HepG2 (cell line): ENCODE measurements around the gene BRAF. TPM values are rescaled to one million over a fixed set of nuclear protein-coding genes. Genes with fewer than 3 reads are reported as not detected.

Experiments
- ATAC-seq: fragments of 200-7000 bp; cut with Tn5 transposase; 3 replicates; pipeline ENCODE4 v1.9.1; 2020; ENCODE audit warnings: mild to moderate bottlenecking, moderate library complexity
- BruUV-seq: library from RNA; stranded (reverse); fragments of 400-500 nt; replicated peaks from 2 replicates; lab custom pipeline; 2021; lab: Mats Ljungman, UMichigan
- CTCF ChIA-PET: fragments of 300-600 bp; formaldehyde crosslinking; extraction: SDS; loops from one replicate; lab custom pipeline; 2021; ENCODE audit warnings: low total read pairs, inconsistent platforms, low intra/inter-chr PET ratio; lab: Yijun Ruan, JAX
- POLR2A ChIA-PET: fragments of 350-600 bp; sonication (Branson Sonifier 250); formaldehyde crosslinking; loops from one replicate; lab custom pipeline; 2020; ENCODE audit warnings: antibody characterized with exemption, inconsistent platforms; lab: Yijun Ruan, JAX
- DNase-seq: peaks from one replicate; pipeline ENCODE4 v3.0.0-alpha.2; 2015; ENCODE audit warnings: low spot score
- FAIRE-seq: peaks from 3 replicates; lab custom pipeline; 2011; peaks lifted over from hg19 to GRCh38; lab: Jason Lieb, UNC
- H2AFZ ChIP-seq: one replicate; pipeline ENCODE4 v1.6.1; 2011; ENCODE audit warnings: low read length, inconsistent platforms
- H3K27ac ChIP-seq: fragments of 300-600 bp; 3 replicates; pipeline ENCODE4 v1.8.0; 2011; ENCODE audit warnings: mixed run types, mild to moderate bottlenecking, mixed read lengths, low read length, inconsistent platforms; ENCODE audit not compliant: insufficient read depth; ENCODE audit errors: extremely low read length
- H3K27me3 ChIP-seq, 2 experiments: fragments of 200-600 bp in 1 of 2; 2 replicates in 1 of 2; 3 replicates in 1 of 2; pipeline versions ENCODE4 v1.6.0 to v1.8.0; 2011; ENCODE audit warnings: low read length in 2 of 2, mild to moderate bottlenecking in 2 of 2, moderate library complexity in 2 of 2, inconsistent platforms in 1 of 2; ENCODE audit not compliant: insufficient read depth in 2 of 2, control insufficient read depth in 1 of 2
- H3K36me3 ChIP-seq, 2 experiments: fragments of 200-600 bp in 1 of 2; replicated peaks in 1 of 2; 2 replicates in 1 of 2; 3 replicates in 1 of 2; pipeline versions ENCODE4 v1.5.1 to v1.8.0; 2011; ENCODE audit warnings: low read length in 2 of 2, inconsistent platforms in 1 of 2; ENCODE audit not compliant: insufficient read depth in 2 of 2, control insufficient read depth in 1 of 2
- H3K4me1 ChIP-seq: 2 replicates; pipeline ENCODE4 v1.5.1; 2012; ENCODE audit warnings: low read length, inconsistent platforms; ENCODE audit not compliant: insufficient read depth
- H3K4me2 ChIP-seq: 2 replicates; pipeline ENCODE4 v1.6.0; 2011; ENCODE audit warnings: low read depth, low read length, inconsistent platforms
- H3K4me3 ChIP-seq, 3 experiments: fragments of 200-600 bp in 1 of 3; sonication (generic), shearing (Covaris generic) in 1 of 3; replicated peaks in 1 of 3; 2 replicates each; pipeline ENCODE4 v1.5.1; 2011 to 2016; ENCODE audit warnings: low read length in 3 of 3, inconsistent platforms in 2 of 3, low read depth in 2 of 3, mild to moderate bottlenecking in 2 of 3, control low read depth in 1 of 3, mixed read lengths in 1 of 3; ENCODE audit not compliant: insufficient read depth in 1 of 3
- H3K79me2 ChIP-seq: one replicate; pipeline ENCODE4 v1.6.1; 2011; ENCODE audit warnings: low read length, inconsistent platforms; ENCODE audit not compliant: insufficient read depth
- H3K9ac ChIP-seq: 2 replicates; pipeline ENCODE4 v1.6.0; 2011; ENCODE audit warnings: mild to moderate bottlenecking, low read depth, low read length, inconsistent platforms; ENCODE audit not compliant: insufficient read depth
- H3K9me3 ChIP-seq: 2 replicates; pipeline ENCODE4 v1.5.1; 2012; ENCODE audit warnings: mild to moderate bottlenecking, low read length
- H4K20me1 ChIP-seq: 2 replicates; pipeline ENCODE4 v1.6.0; 2011; ENCODE audit warnings: inconsistent platforms, mild to moderate bottlenecking, low read length, moderate library complexity; ENCODE audit not compliant: insufficient read depth
- ARID5B ChIP-seq: IDR thresholded peaks from 2 replicates; pipeline ENCODE4 v1.4.0; 2020; ENCODE audit warnings: mild to moderate bottlenecking, missing genetic modification reagents
- ESRRA ChIP-seq: sonication (generic); formaldehyde crosslinking; IDR thresholded peaks from 2 replicates; pipeline ENCODE4 v1.5.1; 2020; ENCODE audit warnings: mild to moderate bottlenecking, low read depth, missing genetic modification reagents
- JDP2 ChIP-seq: sonication (generic); formaldehyde crosslinking; IDR thresholded peaks from 2 replicates; pipeline ENCODE4 v1.8.1; 2022; ENCODE audit warnings: missing genetic modification reagents, borderline replicate concordance
- NCOR1 ChIP-seq: fragments of 200-600 bp; sonication (generic); IDR thresholded peaks from 2 replicates; pipeline ENCODE4 v1.7.0; 2017; ENCODE audit warnings: antibody characterized with exemption, low read length, borderline replicate concordance
- RBFOX2 ChIP-seq: fragments of 200-400 bp; formaldehyde crosslinking; IDR thresholded peaks from 2 replicates; pipeline ENCODE4 v1.6.1; 2017; ENCODE audit warnings: low read depth, mild to moderate bottlenecking, low read length
- ZMYM4 ChIP-seq: sonication (generic); formaldehyde crosslinking; IDR thresholded peaks from 2 replicates; pipeline ENCODE4 v1.8.1; 2023; ENCODE audit warnings: mild to moderate bottlenecking, missing genetic modification reagents
- WGBS: methylation state at CpG from one replicate; pipeline ENCODE4 v1.1.6; 2017; ENCODE audit warnings: low lambda C conversion rate; 5-methylcytosine and 5-hydroxymethylcytosine counted together
- in situ Hi-C: cut with HindIII; loops from 2 replicates; pipeline ENCODE4 v1.10.0; 2017; ENCODE audit warnings: low pct_unique_long_range_greater_than_20kb; ENCODE audit not compliant: extremely low pct_ligation_motif_present
- intact Hi-C: fragments of 100-400 bp; cut with micrococcal nuclease; formaldehyde crosslinking; loops from one replicate; pipeline ENCODE4 v1.10.0; 2022; ENCODE audit not compliant: unreplicated experiment
- polyA plus RNA-seq, 8 experiments: library from polyadenylated mRNA; depleted of rRNA in 3 of 8; stranded (reverse) in 7 of 8; unstranded in 1 of 8; fragments of >200 nt; fragmentation: Illumina TruSeq in 4 of 8; extraction: Trizol in 4 of 8; gene quantifications; 2 replicates each; pipeline versions ENCODE4 v1.2.1 to v1.2.3, GENCODE V29; 2011 to 2016; ENCODE audit warnings: low read depth in 4 of 8, missing spikeins in 1 of 8, mixed read lengths in 1 of 8; ENCODE audit not compliant: insufficient read depth in 1 of 8
- total RNA-seq, 5 experiments: library from RNA; depleted of rRNA; stranded (reverse); fragments of >200 nt; fragmentation: Illumina TruSeq; extraction: Trizol; gene quantifications; 2 replicates each; pipeline ENCODE4 v1.2.3, GENCODE V29; 2016; ENCODE audit warnings: low read depth in 1 of 5
- TF ChIP-seq, protein P1 (sequence below): sonication (generic); formaldehyde crosslinking; IDR thresholded peaks from 2 replicates; pipeline ENCODE4 v1.5.0; 2020; ENCODE audit warnings: mild to moderate bottlenecking, missing genetic modification reagents

BRAF gene
- total and polyA plus RNA-seq, 2 of the 13 experiments (the other 11 are each of a cell fraction or from before 2014, with no cell fraction given), result 12.5 to 13.4 TPM

- Histone ChIP-seq H3K9me3 (no peaks in the 10 kb centered on the region), H3K27me3 (no peaks in the 10 kb centered on the region; a peak in 1 of 5 replicates), H3K4me1 (peaks cover 28% of the 10 kb centered on the region), H3K36me3 (peaks cover 1 to 10% of the 10 kb centered on the region in 2 experiments; a peak in 2 of 5 replicates), H2AFZ (no peak overlapping the region), H3K4me3 (no peak overlapping the region; a peak in 1 of 6 replicates), H4K20me1 (0 out of 2 replicates have a peak, but pooled peaks cover 10% of the 10 kb centered on the region), H3K4me2 (peak overlapping the region; percentile 93), H3K9ac (no peak overlapping the region), H3K79me2 (peaks cover 41% of the 10 kb centered on the region), H3K27ac (no peak overlapping the region)
- no peak for DNase-seq
- FAIRE-seq, result no peak
- intact Hi-C loops, result no loop called here
- POLR2A ChIA-PET, result no interaction called here
- TF ChIP-seq ZMYM4 (CRISPR knock-in tag) (no peak), ESRRA (CRISPR knock-in tag) (no peak), ARID5B (no peak), JDP2 (CRISPR knock-in tag) (no peak), RBFOX2 (no peak), NCOR1 (no peak)
- TF ChIP-seq, protein P1, sequence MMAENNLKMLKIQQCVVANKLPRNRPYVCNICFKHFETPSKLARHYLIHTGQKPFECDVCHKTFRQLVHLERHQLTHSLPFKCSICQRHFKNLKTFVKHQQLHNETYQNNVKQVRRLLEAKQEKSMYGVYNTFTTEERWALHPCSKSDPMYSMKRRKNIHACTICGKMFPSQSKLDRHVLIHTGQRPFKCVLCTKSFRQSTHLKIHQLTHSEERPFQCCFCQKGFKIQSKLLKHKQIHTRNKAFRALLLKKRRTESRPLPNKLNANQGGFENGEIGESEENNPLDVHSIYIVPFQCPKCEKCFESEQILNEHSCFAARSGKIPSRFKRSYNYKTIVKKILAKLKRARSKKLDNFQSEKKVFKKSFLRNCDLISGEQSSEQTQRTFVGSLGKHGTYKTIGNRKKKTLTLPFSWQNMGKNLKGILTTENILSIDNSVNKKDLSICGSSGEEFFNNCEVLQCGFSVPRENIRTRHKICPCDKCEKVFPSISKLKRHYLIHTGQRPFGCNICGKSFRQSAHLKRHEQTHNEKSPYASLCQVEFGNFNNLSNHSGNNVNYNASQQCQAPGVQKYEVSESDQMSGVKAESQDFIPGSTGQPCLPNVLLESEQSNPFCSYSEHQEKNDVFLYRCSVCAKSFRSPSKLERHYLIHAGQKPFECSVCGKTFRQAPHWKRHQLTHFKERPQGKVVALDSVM (CRISPR knock-in tag), result 0 out of 2 replicates have a peak, but pooled peaks have one; percentile 15
- in situ Hi-C loops, result loop anchor here (25.0 kb wide), 1 partner anchor 314 kb away; the partner anchor contains the start of gene MRPS33
- CTCF ChIA-PET, result no interaction called here
- 89% methylated on average over 8 of the region's 8 CpGs for WGBS
- no TSS peak for BruUV-seq
- ATAC-seq, result no peak
Observed at GRCh38 chr7:140698477-140698876, 226.3 kb downstream of the BRAF start.
